SHP77 (cell line): ENCODE measurements around the gene DNMT3L.
"Not testable (repeated sequence)": the region's sequence is repeated elsewhere in the genome, so short reads cannot be mapped to it uniquely, and the experiment has no call there.

Experiments used
- DNase-seq, 2 experiments: peaks; one replicate each; lab custom pipeline; 2025; lab: John Stamatoyannopoulos, UW

Gene DNMT3L

GRCh38 chr21:44249204-44250037 lies 12.3 kb downstream of the DNMT3L start:
- DNase-seq, result not testable (repeated sequence)

- DNase-seq, result not testable (repeated sequence)
These were observed 13.8 kb downstream of the DNMT3L start for GRCh38 chr21:44247904-44248303.

- DNase-seq, result not testable (repeated sequence)
These were observed 17.7 kb downstream of the DNMT3L start for GRCh38 chr21:44243980-44244379.

GRCh38 chr21:44241281-44241680 lies 20.4 kb downstream of the DNMT3L start:
- not testable (repeated sequence) for DNase-seq

- DNase-seq, result not testable (repeated sequence)
These were observed 20.9 kb downstream of the DNMT3L start, which contains the start of gene ICOSLG for GRCh38 chr21:44240842-44241241. Gene ICOSLG (minus strand): TSS chr21:44240943. CDS start chr21:44240817, 126 bp downstream.

GRCh38 chr21:44240353-44240752 lies 21.3 kb downstream of the DNMT3L start:
- not testable (repeated sequence) for DNase-seq

- not testable (repeated sequence) for DNase-seq
These were observed 32.1 kb downstream of the DNMT3L start for GRCh38 chr21:44229561-44229960.

- not testable (repeated sequence) for DNase-seq
These were observed 33.6 kb downstream of the DNMT3L start for GRCh38 chr21:44228109-44228508.

GRCh38 chr21:44227614-44228013 lies 34.1 kb downstream of the DNMT3L start:
- not testable (repeated sequence) for DNase-seq

- DNase-seq, result not testable (repeated sequence)
These were observed 36.1 kb downstream of the DNMT3L start for GRCh38 chr21:44225605-44226004.

GRCh38 chr21:44223334-44223733 lies 38.4 kb downstream of the DNMT3L start:
- not testable (repeated sequence) for DNase-seq

GRCh38 chr21:44220674-44221073 lies 41.0 kb downstream of the DNMT3L start:
- not testable (repeated sequence) for DNase-seq

GRCh38 chr21:44218461-44218860 lies 43.2 kb downstream of the DNMT3L start:
- DNase-seq, result not testable (repeated sequence)

- not testable (repeated sequence) for DNase-seq
These were observed 49.7 kb downstream of the DNMT3L start for GRCh38 chr21:44211978-44212377.

GRCh38 chr21:44211574-44211973 lies 50.1 kb downstream of the DNMT3L start:
- DNase-seq, result not testable (repeated sequence)

GRCh38 chr21:44207860-44208646 lies 53.6 kb downstream of the DNMT3L start:
- DNase-seq, result not testable (repeated sequence)

- DNase-seq, result not testable (repeated sequence)
These were observed 54.7 kb downstream of the DNMT3L start for GRCh38 chr21:44206698-44207676.

- DNase-seq, result not testable (repeated sequence)
These were observed 55.5 kb downstream of the DNMT3L start for GRCh38 chr21:44206187-44206586.

GRCh38 chr21:44202590-44203299 lies 59.0 kb downstream of the DNMT3L start:
- DNase-seq, result not testable (repeated sequence)

- DNase-seq, result not testable (repeated sequence)
These were observed 61.7 kb downstream of the DNMT3L start for GRCh38 chr21:44199997-44200396.

- no peak for DNase-seq
These were observed 62.2 kb downstream of the DNMT3L start for GRCh38 chr21:44199448-44199847.
